Measurements from ENCODE around the gene NSMCE1.

The NSMCE1 gene

DNA sequence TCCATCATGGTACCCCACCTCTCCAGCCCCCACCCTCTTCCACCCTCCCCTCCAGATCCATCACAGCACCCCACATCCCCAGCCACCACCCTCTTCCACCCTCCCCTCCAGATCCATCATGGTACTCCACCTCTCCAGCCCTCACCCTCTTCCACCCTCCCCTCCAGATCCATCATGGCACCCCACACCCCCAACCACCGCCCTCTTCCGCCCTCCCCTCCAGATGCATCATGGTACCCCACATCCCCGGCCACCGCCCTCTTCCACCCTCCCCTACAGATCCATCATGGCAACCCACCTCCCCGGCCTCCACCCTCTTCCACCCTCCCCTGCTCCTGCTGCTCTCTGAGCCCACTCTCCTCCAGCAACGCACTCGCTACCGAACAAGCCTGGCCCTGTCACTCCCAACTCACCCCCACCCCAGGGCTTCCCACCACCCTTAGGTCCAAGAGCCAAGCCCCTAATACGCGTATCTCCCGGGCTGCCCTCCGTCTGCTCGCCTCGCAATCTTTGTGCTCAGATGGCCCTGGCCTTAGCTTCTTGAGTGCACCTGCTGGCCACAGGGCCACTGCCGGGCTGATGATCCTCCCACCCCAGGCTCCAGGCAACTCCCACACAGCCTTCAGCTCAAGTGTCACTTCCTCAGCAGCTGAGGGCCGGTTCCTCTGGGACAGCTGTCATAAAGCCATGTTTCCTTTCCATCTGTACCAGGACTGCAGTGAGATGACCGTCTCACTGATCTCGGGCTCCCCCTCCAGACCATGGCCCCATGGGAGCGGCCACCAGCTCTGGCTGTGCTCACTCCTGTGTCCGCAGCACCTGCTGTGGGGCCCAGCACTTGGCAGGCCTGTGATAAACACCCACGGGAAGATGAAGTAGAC, 39.7 kb downstream of the NSMCE1 start:
- no peak for DNase-seq

DNA sequence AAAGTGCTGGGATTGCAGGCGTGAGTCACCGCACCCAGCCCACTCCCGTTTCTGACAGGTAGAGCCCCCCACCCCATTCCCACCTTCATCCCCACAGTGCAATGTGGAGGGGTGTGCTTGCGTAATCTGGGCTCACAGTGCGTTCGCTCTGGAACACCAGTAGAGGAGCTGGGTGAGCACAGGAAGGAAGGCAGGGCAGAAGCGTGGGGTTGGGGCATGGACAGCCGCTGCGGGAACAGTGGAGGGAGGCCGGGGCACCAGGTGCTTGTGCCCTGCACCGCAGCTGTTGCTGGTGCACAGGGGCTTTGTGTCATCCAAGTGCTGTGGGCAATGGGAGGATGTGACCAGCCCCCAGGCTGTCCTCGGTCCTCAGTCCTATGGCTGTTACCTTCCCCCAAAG, 40.5 kb downstream of the NSMCE1 start:
- DNase-seq: no peak

DNA sequence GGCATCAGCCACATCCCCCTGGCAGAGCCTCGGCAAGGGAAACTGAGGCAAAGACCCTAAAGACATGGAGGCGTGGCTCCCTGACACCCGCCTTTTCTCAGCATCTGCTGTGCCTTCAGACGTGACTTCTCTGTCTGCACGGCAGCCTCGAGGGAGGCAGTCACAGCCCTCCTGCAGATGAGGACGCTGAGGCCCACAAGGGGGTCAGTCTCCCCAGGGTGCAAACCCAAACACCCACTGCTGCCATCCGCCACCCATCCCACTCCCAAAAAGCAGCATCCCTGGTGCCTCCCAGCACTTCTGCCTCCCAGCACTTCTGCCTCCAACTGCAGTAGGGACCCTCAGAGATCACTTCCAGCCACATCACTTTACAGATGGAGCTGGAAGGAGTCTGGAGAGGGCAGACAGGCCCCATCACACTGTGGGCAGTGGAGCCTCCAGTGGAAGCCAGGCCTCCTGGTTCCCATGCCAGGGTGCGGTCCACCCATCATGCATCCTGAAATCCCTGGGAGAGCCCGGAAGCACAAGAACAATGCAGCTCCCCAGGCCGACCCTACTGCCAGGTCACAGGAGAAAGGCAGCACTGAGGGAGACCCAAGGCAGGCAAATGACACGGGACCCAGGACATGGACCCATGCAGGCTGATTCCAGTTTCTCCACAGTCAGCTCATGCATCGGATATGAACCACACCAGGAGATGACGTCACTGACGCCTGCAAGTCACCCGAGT, 41.4 kb downstream of the NSMCE1 start:
- no peak for DNase-seq

DNA sequence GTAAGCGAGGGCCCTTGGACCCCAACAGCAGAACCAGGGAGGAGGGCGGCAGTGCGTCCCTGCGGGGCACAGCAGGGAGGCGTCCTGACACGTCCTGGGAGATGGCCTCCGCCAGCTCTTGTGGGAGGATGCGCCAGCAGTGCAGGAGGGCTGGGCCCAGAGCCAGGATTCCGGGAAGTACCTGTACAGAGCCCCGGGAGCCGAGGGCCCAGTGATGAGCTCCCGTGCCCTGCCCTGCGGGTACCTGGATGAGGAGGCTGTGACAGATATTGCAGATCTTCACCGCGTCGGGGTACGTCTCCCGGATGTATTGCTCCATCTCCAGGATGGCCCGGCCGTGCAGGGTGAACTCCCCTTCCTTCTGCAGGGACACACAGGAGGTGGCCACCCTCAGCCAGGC, 42.1 kb downstream of the NSMCE1 start:
- no peak for DNase-seq

DNA sequence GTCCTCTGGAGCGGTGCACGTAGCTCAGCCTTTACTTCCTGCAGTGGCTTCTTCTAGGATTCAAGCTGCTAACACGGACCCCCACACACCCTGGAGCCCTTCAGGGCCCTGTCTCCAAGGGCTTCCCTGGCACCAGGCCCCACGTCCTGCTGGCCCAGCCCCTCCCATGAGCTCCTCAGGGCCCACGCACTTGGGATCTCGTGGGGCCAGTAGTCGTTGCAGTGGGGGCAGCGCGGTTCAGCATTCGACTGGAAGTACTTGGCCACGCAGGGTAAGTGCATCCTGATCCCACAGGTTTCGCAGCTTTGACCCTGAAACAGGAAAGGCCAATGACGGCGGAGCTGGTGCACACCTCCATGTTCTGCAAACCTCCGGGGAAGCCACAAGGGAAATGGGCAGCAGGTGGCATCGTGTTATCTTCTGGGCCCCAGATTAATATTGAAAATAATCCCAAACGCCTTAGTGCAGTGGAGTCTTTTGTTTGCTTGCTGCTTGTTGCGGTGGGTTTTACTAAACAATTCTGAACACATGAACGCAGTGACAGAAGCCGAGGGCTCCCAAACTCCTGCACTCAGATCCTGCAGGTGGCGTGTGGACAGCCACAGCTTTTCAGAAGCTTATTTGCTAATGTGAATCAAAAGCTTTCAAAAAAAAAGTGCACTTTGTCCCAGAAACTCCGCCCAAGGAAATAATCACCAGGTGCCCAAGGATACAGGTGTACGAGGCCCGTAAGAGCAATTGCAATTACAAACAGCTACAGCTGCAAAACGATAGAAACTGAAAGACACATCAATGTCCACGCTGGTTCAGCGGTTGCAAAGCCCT, 42.8 kb downstream of the NSMCE1 start:
- no peak for DNase-seq

DNA sequence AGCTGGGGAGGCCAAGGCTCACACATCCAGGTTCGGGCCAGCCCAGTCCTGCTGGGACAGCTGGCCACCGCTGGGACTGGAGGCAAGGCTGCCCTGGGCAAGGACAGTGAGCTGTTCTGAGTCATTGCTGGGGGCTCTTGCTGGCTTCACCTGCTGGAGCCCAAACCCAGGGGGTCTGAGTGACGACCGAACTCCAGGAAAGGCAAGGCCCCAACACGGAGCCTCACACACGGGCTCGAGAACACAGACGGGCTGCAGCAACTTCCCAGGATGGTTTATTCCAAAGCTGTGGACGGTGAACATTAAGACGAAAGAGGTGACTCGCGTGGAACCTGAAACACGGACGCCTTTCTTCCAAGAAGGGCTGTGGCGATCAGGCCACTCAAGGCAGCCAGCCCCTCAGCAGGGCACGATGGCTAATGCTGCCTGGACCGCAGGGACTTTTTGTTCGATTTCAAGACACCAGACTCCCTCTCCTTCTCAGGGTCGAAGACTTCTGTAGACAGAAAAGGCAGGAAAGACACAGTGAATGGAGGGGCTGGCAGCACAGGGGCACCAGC, 43.8 kb downstream of the NSMCE1 start:
- no peak for DNase-seq

DNA sequence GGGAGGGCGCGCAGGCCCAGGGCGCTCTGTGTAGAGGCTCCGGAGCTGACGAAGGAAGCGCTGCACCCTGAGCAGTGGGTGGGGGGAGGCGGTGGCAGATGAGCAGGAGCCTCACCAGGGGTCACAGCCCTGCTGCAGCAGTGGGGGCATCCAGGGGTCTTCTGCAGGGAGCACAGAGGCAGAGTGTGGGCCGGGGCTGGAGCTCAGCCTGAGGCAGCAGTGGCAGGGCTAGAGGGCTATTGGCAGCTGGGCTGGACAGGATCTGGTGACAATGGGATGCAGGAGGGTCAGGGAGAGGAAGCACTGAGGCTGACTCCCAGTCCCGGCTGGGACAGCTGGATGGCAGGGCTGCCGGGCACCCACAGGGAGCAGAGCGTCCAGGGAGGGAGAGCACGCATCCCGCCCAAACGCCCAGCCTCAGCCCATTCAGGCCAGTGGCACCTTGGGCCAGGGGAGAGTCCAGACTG, 44.3 kb downstream of the NSMCE1 start:
- DNase-seq: no peak

DNA sequence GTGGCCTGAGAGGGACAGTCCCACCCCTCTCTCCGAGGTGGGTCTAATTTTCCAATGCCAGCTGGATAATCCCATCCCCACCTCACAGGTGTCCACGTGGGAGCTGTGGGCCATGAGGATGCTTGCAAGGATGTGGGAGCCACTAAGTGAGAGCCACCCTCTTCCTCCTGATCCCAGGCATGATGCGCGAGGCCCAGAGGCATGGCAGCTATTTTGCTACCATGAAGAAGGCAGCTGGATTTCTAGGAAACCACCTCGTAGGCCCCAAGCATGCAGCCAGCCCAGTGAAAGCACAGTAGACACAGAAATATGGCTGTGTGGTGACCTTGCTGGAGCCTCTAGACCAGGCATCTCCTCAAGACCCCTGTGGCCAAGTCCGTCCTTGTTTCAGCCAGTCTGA, 44.9 kb downstream of the NSMCE1 start:
- no peak for DNase-seq

DNA sequence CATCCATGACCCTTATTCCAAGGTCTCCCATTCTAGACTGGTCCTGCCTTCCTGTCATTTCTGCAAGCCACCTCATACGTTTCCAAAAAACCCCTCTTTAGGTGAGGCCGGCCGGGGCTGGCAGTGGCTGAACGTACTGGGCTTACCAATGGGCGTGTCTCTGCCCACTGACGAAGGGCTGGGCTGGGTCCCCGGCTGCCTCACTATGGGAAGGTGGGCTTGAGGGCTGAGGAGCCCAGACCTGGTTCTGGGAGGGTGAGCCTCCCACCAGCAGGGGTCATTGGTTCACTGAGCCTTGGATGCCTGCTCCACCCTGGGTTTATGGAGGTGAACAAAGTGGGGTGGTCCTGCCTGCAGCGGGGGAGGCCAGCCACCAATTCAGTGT, 45.4 kb downstream of the NSMCE1 start:
- no peak for DNase-seq

DNA sequence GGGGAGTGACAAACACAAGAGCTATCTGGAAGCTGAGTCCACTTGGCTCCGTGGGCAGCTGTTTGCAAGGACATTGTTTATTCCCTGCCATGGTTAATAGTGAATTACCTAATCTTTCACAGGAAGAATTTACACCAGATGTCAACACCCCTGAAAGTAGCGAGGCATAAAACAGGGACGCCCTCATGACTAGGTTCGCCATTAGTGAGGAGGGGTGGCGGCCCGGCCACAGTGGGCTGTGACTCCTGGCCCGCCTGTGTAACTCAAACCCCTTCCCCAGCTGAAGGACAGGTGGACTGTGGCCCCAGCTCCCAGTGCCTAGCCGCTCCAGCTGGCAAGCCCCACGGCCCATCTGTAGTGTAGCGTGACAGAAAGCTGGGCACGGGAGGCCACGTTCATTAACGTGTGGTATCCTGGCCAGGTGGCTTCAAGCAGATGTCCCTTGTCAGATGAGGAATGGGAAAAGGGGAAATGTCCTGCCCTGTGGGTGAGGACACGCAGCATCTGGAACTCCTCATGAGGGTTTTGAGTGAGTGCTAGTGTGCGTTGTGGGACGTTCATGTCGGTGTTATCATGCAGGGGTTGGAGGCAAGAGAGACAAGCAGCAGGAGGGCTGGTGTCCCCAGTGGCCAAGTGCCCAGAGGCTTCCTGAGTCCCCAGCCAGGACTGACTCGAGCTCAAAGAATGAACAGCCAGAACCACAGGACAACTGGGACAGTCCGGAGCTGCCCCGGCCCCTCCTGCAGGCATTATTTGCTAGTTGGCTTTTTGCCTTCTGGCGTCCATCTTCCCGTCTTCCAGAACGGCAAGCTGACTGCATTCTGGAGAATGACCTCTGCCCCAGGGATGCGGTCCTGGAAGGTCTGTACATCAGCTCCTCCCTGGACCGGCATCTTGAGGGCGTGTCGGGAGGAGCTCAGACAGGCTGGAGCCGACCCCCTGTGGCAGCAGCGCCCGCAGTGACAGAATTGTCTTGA, 46.0 kb downstream of the NSMCE1 start:
- DNase-seq: no peak

DNA sequence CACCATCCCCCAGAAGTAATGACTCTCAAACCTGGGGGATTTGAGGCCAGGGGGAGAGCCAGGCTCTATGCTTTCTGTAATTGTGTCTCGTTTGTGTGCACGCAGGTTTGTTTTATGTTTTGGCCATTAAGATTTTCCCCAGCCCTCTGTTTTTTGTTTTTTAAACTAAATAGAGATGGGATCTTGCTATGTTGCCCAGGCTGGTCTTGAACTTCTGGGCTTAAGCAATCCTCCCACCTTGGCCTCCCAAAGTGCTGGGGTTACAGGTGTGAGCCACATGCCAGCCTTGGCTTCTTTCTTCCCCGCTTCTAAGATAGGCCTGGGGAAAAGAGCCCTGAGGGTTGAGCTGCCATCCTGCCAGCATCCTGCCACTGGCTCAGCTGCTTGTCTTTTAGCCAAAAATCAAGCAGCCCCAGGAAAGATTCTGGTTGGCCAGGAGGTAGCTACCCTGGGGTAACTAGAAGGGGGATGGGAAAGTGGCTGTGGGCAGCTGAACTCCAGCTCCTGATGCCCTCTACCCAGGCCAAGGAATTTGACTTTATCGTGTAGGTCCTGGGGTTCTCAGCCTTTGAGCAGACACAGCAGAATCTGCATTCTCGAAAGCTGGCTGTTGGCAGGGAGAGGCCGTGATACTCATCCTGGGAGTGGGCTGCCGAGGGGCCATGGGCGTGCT, 46.9 kb downstream of the NSMCE1 start:
- DNase-seq: no peak

DNA sequence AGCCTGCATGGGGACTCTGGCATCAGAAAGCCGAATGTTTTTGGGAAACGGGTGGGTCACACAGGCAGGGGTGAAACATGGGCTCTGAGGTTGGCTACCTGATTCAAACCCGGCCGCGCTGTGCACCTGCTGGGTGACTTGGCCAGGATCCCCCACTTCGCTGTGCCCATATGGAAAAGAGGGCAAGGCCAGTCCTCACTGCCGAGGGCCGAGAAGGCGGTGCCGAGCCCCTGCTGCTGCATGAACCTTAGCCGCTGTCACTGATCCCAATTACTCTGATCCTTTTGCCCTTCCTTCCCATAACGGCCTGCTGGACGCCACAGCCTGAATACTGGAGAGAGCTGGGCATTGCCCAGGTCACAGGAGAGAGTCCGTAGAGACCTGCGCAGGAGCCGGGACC, 47.6 kb downstream of the NSMCE1 start:
- DNase-seq: no peak

DNA sequence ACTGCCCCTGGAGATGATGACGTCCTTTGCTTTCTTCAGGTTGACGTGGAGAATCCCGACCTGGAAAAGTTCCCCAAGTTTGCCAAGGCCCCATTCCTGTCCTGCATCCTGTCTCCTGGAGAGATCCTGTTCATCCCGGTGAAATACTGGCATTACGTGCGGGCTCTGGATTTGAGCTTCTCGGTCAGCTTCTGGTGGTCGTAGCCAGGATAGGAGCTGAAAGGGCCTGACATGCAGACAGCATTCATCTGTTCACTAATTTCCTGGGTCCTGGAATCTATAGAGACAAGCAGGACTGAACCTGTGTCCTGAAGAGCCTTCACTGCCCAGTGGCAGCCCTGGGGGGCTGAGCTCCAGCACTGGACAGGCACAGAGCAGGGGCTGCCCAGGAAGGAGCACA, 48.0 kb downstream of the NSMCE1 start:
- DNase-seq: no peak

DNA sequence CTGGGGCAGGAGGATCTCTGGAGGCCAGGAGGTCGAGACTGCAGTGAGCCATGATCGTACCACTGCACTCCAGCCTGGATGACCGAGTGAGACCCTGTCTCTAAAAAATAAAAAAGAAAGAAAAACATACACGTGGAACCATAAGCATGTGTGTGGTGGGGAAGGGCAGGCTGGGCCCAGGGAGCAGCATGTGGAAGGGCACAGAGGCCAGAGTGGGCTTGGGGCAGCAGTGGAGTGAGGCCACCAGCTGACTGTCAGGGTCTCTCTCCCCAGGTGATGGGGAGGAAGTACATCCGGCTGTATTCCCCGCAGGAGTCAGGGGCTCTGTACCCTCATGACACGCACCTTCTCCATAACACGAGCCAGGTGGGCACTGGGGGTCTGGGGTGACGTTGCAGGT, 48.5 kb downstream of the NSMCE1 start:
- no peak for DNase-seq

DNA sequence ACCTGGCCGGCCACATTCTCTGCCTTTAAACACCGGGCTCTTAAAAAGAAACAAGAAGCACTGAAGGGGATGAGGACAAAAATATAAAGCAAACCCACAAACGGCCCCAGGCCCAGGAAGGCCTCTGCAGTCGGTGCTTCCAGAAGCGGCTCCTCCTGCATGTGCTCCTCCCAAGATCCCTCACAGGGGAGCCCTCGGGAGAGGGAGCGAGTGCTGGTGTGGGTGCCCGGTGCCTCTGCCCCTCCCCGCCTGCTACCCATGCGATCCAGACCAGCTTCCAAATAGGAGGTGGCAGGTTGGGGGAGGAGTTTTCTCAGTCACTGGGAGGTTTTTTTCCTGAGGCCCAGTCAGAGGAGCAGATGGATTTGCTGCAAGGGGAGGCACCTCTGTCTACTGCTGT, 49.4 kb downstream of the NSMCE1 start:
- DNase-seq: no peak

DNA sequence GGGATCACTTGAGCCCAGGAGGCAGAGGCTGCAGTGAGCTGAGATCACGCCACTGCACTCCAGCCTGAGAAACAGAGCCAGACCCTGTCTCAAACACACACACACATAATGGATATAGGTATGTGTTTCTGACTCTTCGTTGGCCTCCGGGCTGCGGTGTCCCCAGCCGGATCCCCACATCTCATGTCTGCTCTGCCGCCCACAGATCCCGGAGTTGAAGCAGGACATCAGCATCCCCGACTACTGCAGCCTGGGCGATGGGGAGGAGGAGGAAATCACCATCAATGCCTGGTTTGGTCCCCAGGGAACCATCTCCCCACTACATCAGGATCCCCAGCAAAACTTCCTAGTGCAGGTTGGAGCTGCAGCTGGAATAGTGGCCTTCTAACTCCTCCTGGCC, 49.8 kb downstream of the NSMCE1 start:
- no peak for DNase-seq

DNA sequence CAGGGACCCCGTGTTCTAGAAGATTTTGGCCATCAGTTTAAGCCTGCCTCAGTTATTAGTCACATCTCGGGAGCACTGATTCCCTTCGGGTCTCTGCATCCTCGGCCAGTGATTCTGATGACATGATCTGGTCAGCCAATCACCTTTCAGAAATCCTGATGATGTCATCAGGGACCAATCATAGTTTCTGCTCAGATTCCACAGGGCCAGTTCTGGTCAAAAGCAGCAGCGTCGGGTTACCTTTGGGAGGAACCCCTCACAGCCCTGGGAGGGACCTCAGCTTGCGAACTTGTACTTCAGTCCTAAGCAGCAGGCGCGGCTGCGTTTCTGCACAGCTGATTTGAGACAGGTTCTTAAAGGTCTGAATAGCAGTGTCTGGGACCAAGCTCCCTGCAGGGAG, 51.3 kb downstream of the NSMCE1 start:
- no peak for DNase-seq

DNA sequence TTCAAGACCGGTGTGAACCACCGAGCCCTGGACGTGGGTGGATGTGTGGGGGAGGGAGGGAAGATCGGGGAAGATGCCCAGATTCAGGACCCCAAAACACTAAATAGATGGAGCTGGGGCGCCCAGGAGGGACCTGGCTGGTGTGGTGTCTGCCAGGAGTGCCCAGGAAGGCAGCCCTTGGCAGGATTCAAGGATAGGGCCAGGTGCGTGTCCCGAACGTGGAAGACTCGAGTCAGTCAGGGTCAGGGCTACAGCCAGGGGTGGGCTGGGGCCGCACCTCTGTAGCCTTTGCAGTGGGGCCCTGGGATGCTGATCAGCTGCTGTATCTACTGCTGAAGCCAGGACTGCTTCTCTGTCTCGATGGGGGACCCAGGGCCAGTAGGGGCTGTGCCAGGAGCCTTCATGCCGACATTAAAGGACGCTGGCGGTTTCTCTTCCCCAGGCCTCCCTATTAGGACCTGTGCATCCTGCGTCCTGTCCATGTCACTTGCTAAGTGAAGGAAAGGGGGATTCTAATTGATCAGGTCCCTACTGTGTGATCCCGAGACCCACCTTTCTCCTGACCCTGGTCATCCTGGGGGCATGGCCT, 52.2 kb downstream of the NSMCE1 start:
- no peak for DNase-seq

DNA sequence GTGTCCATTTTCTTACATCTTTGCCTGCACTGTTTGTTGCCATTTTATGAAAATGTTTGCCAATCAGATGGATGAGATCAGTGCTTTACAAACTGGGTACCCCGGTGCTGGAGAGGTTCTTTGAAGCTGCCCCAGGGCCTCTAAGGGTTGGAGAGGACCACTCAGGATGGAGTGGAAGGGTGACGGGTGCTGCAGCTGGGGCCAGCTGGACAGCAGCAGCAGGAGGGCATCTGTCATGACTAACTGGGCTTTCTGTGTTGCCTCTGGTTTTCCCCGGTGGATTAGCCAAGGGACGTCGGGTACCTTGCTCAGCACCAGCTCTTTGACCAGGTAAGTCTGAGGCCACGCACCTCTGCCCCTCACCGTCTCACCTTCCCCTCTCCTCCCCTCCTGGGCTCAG, 52.9 kb downstream of the NSMCE1 start:
- DNase-seq: no peak

DNA sequence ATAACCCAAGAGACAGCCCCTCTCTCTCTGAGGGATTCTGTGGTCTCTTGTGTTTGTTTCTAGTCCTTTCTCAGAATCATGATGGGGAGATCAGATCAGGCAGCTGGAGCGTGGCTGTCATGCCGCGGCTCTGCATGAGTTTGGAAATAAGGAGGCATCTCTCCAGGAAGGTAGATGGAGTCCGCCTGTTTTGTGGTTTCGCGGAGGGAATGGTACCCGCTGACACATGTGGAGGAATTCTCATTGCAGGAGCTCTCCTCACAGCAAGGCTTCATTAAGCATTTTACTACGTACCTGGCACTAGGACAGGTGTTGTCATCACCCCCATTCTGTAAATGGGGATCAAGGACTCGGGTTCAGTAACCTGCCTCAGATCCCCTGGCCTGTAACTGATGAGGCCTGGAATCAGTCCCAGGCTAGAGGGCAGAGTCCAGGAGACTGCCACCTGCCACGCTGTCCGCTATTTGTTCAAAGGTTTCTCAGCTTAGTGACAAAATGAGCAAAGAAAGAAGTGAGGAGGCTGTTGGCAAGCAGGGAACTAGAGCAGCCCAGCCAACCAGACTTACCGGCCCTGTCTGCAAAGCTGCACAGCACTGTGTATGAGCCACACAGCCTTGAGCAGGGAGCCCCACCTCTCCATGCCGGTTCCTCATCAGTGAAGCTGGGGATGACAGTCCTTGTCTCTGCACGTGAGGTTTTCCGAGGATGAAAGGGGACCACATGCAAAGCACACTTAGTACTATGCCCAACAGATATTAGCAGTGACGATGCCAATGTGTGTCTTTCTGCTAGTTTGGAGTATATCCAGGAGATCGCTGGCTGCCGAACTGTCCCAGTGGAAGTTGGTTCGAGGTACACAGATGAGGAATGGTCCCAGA, 54.2 kb downstream of the NSMCE1 start:
- no peak for DNase-seq
